OCI-LY7 (cell line): ENCODE results near the gene MMAB.

Experiments
- EZH2phosphoT487 ChIP-seq: fragments of 200-600 bp; sonication (generic); IDR thresholded peaks from 2 replicates; pipeline ENCODE4 v1.6.1; 2018; ENCODE audit warnings: low read depth, borderline replicate concordance, mild to moderate bottlenecking, mixed run types, antibody characterized with exemption, low read length, moderate library complexity, mixed read lengths
- TF ChIP-seq, protein P1 (sequence below): fragments of 200-600 bp; sonication (generic); conservative IDR thresholded peaks from 2 replicates; pipeline ENCODE4 v1.5.1; 2014; ENCODE audit warnings: mild to moderate bottlenecking, antibody characterized with exemption, low read length, moderate library complexity, mixed read lengths

DNA sequence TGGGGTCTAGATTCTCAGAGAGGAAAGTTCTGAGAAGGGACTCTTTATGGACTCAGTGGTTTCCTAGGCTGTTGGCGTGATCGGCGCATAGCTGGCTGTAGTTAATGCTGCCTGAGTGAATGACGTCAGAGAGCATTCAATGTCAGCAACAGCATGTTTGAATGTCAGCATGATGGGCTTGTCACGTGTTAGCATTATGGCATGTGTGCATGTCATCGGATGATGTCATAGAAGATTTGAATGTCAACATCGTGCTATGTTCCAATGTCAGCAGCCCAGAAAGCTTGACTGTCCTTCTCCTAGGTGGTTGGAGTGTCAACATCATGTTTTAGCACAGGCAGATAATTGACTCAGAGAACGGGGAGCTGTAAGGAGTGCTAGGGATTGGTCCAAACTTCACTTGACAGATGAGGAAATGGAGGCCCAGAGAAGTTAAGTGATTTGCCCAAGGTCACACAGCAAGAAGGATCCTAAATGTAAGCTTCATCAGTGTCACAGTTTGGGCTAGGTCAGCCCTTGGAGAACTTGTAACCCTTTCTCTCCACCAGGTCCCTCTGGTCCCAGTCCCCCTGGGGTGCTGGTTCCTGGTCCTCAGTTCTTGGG, 45.8 kb upstream of the MMAB start:
- TF ChIP-seq, protein P1, sequence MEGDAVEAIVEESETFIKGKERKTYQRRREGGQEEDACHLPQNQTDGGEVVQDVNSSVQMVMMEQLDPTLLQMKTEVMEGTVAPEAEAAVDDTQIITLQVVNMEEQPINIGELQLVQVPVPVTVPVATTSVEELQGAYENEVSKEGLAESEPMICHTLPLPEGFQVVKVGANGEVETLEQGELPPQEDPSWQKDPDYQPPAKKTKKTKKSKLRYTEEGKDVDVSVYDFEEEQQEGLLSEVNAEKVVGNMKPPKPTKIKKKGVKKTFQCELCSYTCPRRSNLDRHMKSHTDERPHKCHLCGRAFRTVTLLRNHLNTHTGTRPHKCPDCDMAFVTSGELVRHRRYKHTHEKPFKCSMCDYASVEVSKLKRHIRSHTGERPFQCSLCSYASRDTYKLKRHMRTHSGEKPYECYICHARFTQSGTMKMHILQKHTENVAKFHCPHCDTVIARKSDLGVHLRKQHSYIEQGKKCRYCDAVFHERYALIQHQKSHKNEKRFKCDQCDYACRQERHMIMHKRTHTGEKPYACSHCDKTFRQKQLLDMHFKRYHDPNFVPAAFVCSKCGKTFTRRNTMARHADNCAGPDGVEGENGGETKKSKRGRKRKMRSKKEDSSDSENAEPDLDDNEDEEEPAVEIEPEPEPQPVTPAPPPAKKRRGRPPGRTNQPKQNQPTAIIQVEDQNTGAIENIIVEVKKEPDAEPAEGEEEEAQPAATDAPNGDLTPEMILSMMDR: no peak
- TF ChIP-seq EZH2phosphoT487: no peak
